ENCODE results near the gene CIRBP.
"Not testable (repeated sequence)": the region's sequence is repeated elsewhere in the genome, so short reads cannot be mapped to it uniquely, and the experiment has no call there.

CIRBP gene

GRCh38 chr19:1315470-1316166, 46.5 kb downstream of the CIRBP start:
- Mint-ChIP-seq H3K27ac (no peak overlapping the region), H3K4me1 (peaks cover 7% of the 10 kb centered on the region), H3K9me3 (no peaks in the 10 kb centered on the region), H3K27me3 (ENCODE audit: low read depth) (peaks cover 36% of the 10 kb centered on the region), H3K4me3 (no peak overlapping the region), H3K36me3 (ENCODE audit: low read depth) (no peaks in the 10 kb centered on the region)
- peak; percentile 67 to 72 (median 68) for TF ChIP-seq CTCF (IDR thresholded peaks at IDR 0.05; ENCODE audit: unreplicated experiment in 3 of 3)

GRCh38 chr19:1316466-1316865, 47.3 kb downstream of the CIRBP start:
- TF ChIP-seq CTCF (IDR thresholded peaks at IDR 0.05; ENCODE audit: unreplicated experiment in 3 of 3), result no peak
- no peak overlapping the region for H3K27ac Mint-ChIP-seq
- no peaks in the 10 kb centered on the region for H3K36me3 Mint-ChIP-seq (ENCODE audit: low read depth)
- peaks cover 42% of the 10 kb centered on the region for H3K27me3 Mint-ChIP-seq (ENCODE audit: low read depth)
- H3K9me3 Mint-ChIP-seq, result no peaks in the 10 kb centered on the region
- H3K4me1 Mint-ChIP-seq, result peaks cover 7% of the 10 kb centered on the region
- no peak overlapping the region for H3K4me3 Mint-ChIP-seq

GRCh38 chr19:1317274-1318003, 48.3 kb downstream of the CIRBP start:
- no peaks in the 10 kb centered on the region for H3K9me3 Mint-ChIP-seq
- peak overlapping the region in 1 of 3 experiments; percentile 42 for H3K27ac Mint-ChIP-seq
- TF ChIP-seq CTCF (IDR thresholded peaks at IDR 0.05; ENCODE audit: unreplicated experiment in 3 of 3), result no peak
- H3K4me1 Mint-ChIP-seq, result peaks cover 7% of the 10 kb centered on the region
- H3K4me3 Mint-ChIP-seq, result peak overlapping the region in 2 of 3 experiments; percentile 9 to 38
- H3K36me3 Mint-ChIP-seq (ENCODE audit: low read depth), result no peaks in the 10 kb centered on the region
- peaks cover 44% of the 10 kb centered on the region for H3K27me3 Mint-ChIP-seq (ENCODE audit: low read depth)

GRCh38 chr19:1318678-1319471, 49.7 kb downstream of the CIRBP start:
- no peak for TF ChIP-seq CTCF (IDR thresholded peaks at IDR 0.05; ENCODE audit: unreplicated experiment in 3 of 3)
- Mint-ChIP-seq H3K9me3 (no peaks in the 10 kb centered on the region), H3K4me1 (peaks cover 7% of the 10 kb centered on the region), H3K27ac (no peak overlapping the region), H3K27me3 (ENCODE audit: low read depth) (peaks cover 43% of the 10 kb centered on the region), H3K36me3 (ENCODE audit: low read depth) (no peaks in the 10 kb centered on the region), H3K4me3 (no peak overlapping the region)

- not testable (repeated sequence) for H3K27ac Mint-ChIP-seq; H3K4me3 Mint-ChIP-seq; H3K9me3 Mint-ChIP-seq; H3K4me1 Mint-ChIP-seq; H3K36me3 Mint-ChIP-seq (ENCODE audit: low read depth)
- peaks cover 38% of the 10 kb centered on the region for H3K27me3 Mint-ChIP-seq (ENCODE audit: low read depth)
Observed at GRCh38 chr19:1320282-1320650, 51.1 kb downstream of the CIRBP start.

- no peak overlapping the region for H3K4me3 Mint-ChIP-seq
Observed at GRCh38 chr19:1321539-1321938, 52.4 kb downstream of the CIRBP start.

More at GRCh38 chr19:1321539-1321938, 52.4 kb downstream of the CIRBP start:
- no peak for TF ChIP-seq CTCF (IDR thresholded peaks at IDR 0.05; ENCODE audit: unreplicated experiment in 3 of 3)
- H3K9me3 Mint-ChIP-seq, result no peaks in the 10 kb centered on the region
- no peaks in the 10 kb centered on the region for H3K36me3 Mint-ChIP-seq (ENCODE audit: low read depth)
- no peak overlapping the region for H3K27ac Mint-ChIP-seq
- peaks cover 34% of the 10 kb centered on the region for H3K27me3 Mint-ChIP-seq (ENCODE audit: low read depth)
- peaks cover 7% of the 10 kb centered on the region for H3K4me1 Mint-ChIP-seq
